Measurements from ENCODE around the gene EFNA2.

DNA sequence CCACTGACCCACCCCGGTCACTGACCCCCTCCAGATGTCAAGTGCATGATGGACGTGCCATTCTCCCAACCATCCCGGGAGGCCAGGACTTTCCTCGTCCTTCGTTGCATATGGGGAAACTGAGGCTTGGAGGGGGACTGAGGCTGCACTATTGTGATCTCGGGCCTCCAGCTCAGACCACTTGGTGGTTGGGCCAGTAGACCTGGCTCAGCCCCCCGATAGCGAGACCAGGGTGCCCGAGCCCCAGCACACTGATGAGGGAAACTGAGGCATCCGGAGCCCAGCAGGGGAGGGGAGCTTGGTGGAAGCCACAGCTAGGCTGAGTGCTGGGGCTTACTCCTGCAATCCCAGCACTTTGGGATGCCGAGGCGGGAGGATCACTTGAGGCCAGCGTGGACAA lies 10.4 kb downstream of the EFNA2 start:
- no peak for TF ChIP-seq POLR2A (IDR thresholded peaks at IDR 0.05)
- TF ChIP-seq, protein P1, sequence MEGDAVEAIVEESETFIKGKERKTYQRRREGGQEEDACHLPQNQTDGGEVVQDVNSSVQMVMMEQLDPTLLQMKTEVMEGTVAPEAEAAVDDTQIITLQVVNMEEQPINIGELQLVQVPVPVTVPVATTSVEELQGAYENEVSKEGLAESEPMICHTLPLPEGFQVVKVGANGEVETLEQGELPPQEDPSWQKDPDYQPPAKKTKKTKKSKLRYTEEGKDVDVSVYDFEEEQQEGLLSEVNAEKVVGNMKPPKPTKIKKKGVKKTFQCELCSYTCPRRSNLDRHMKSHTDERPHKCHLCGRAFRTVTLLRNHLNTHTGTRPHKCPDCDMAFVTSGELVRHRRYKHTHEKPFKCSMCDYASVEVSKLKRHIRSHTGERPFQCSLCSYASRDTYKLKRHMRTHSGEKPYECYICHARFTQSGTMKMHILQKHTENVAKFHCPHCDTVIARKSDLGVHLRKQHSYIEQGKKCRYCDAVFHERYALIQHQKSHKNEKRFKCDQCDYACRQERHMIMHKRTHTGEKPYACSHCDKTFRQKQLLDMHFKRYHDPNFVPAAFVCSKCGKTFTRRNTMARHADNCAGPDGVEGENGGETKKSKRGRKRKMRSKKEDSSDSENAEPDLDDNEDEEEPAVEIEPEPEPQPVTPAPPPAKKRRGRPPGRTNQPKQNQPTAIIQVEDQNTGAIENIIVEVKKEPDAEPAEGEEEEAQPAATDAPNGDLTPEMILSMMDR (IDR thresholded peaks at IDR 0.05 in 4 of 5, conservative IDR thresholded peaks at IDR 0.05 in 1 of 5) = no peak

Measured in gastrocnemius medialis (tissue), 4 donors.